ENCODE measurements around the gene SCN3B.

SCN3B gene

GRCh38 chr11:123581651-123582399, 72.6 kb downstream of the SCN3B start:
- H3K4me3 Mint-ChIP-seq: no peak overlapping the region
- no peak for TF ChIP-seq CTCF (IDR thresholded peaks at IDR 0.05)
- peaks cover 36% of the 10 kb centered on the region for H3K4me1 Mint-ChIP-seq
- peaks cover 4% of the 10 kb centered on the region for H3K36me3 Mint-ChIP-seq (ENCODE audit: low read depth)
- H3K27me3 Mint-ChIP-seq (ENCODE audit: low read depth, poor library complexity): peaks cover 22% of the 10 kb centered on the region
- H3K9me3 Mint-ChIP-seq: no peaks in the 10 kb centered on the region
- no peak overlapping the region for H3K27ac Mint-ChIP-seq
- no peak for DNase-seq

GRCh38 chr11:123580557-123581275, 73.7 kb downstream of the SCN3B start:
- H3K4me3 Mint-ChIP-seq: no peak overlapping the region
- peak; percentile 82 for DNase-seq

GRCh38 chr11:123580137-123580536, 74.3 kb downstream of the SCN3B start:
- H3K27ac Mint-ChIP-seq: no peak overlapping the region
- H3K4me1 Mint-ChIP-seq: peaks cover 25% of the 10 kb centered on the region

More at GRCh38 chr11:123580557-123581275, 73.7 kb downstream of the SCN3B start:
- TF ChIP-seq CTCF (IDR thresholded peaks at IDR 0.05): peak; percentile 94
- H3K27me3 Mint-ChIP-seq (ENCODE audit: low read depth, poor library complexity): peaks cover 22% of the 10 kb centered on the region
- H3K4me1 Mint-ChIP-seq: peaks cover 30% of the 10 kb centered on the region
- H3K36me3 Mint-ChIP-seq (ENCODE audit: low read depth): peaks cover 4% of the 10 kb centered on the region
- H3K27ac Mint-ChIP-seq: no peak overlapping the region
- H3K9me3 Mint-ChIP-seq: no peaks in the 10 kb centered on the region

GRCh38 chr11:123579482-123579812, 75.0 kb downstream of the SCN3B start:
- no peak overlapping the region for H3K27ac Mint-ChIP-seq

More at GRCh38 chr11:123580137-123580536, 74.3 kb downstream of the SCN3B start:
- Mint-ChIP-seq H3K27me3 (ENCODE audit: low read depth, poor library complexity) (peaks cover 25% of the 10 kb centered on the region), H3K9me3 (no peaks in the 10 kb centered on the region), H3K36me3 (ENCODE audit: low read depth) (peaks cover 4% of the 10 kb centered on the region), H3K4me3 (no peak overlapping the region)
- DNase-seq: no peak
- no peak for TF ChIP-seq CTCF (IDR thresholded peaks at IDR 0.05)

More at GRCh38 chr11:123579482-123579812, 75.0 kb downstream of the SCN3B start:
- peaks cover 29% of the 10 kb centered on the region for H3K27me3 Mint-ChIP-seq (ENCODE audit: low read depth, poor library complexity)
- TF ChIP-seq CTCF (IDR thresholded peaks at IDR 0.05): no peak
- H3K4me1 Mint-ChIP-seq: peaks cover 26% of the 10 kb centered on the region
- H3K9me3 Mint-ChIP-seq: no peaks in the 10 kb centered on the region
- no peak overlapping the region for H3K4me3 Mint-ChIP-seq
- DNase-seq: no peak
- H3K36me3 Mint-ChIP-seq (ENCODE audit: low read depth): peaks cover 4% of the 10 kb centered on the region

Measured in nephron progenitor cell (in vitro differentiated cells).